GM13976 (cell line): Measurements from ENCODE around the gene CCDC51.

ENCODE experiments used
- DNase-seq: peaks from one replicate; pipeline ENCODE4 v3.0.0; 2012; ENCODE audit warnings: low spot score
- CTCF ChIP-seq: IDR thresholded peaks from 2 replicates; pipeline ENCODE4 v1.5.1; 2012; ENCODE audit warnings: borderline replicate concordance, mild to moderate bottlenecking; ENCODE audit not compliant: insufficient read depth; ENCODE audit errors: extremely low read depth, missing control alignments, control extremely low read depth
- in situ Hi-C: fragments of 300-500 bp; cut with MboI; formaldehyde crosslinking; loops from one replicate; pipeline ENCODE4 v1.12.0; 2022; ENCODE audit warnings: low sequenced_read_pairs, mixed read lengths, inconsistent platforms; ENCODE audit not compliant: unreplicated experiment

The CCDC51 gene

DNA sequence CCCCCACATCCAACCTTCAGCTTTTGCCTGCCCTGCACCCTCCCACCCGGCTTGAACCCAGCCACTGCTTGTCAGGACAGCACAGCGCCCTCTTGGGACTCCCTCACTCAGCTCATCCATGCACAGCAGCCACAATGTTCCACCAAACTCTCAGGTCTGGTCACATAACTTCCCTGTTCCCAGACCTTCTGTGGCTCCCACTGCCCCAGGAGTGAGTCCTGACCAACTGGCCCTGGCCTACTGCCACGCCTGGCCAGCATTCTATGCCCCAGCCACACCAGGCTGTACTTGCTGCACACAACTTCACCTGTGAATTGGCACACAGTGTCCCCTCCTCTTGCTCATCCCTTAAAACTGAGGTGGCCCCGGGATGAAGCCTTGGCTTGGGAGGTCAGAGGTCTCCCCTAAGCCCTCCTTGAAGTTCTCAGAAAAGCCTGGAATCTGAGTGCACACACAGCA lies 31.1 kb downstream of the CCDC51 start:
- in situ Hi-C loops = no loop called here
- peak; percentile 35 for DNase-seq
- TF ChIP-seq CTCF = no peak

DNA sequence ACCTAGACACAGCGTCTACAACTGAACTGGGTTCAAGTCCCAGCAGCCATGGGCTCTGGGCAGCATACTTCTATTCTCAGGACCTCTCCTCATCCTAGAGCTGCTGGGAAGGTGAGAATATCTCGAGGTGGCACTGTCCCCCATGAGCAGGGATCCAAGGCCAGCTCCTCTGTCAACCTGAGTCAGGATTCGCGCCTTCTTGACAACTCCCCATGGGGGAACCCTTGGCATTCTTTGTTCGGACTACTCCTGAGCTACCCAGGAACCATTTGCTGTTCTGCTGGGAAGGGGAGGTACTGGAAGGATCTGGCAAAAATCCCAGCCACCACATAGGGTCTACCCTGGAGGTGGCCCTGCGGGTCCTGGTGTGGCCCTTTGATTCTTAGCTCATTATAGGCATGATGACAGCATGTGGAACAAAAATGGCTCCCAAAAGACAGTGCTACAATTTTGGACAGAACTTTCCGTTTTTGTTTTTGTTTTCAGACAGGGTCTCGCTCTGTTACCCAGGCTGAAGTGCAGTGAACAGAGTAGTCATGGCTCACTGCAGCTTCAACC lies 32.3 kb downstream of the CCDC51 start:
- DNase-seq = peak; percentile 24
- in situ Hi-C loops = no loop called here
- TF ChIP-seq CTCF = no peak

- peak; percentile 24 for DNase-seq
- in situ Hi-C loops = no loop called here
- no peak for TF ChIP-seq CTCF
These were observed 33.2 kb downstream of the CCDC51 start for GRCh38 chr3:48406443-48407431.

GRCh38 chr3:48405971-48406370 lies 33.9 kb downstream of the CCDC51 start:
- in situ Hi-C loops = no loop called here
- TF ChIP-seq CTCF = no peak
- DNase-seq = peak; percentile 12

DNA sequence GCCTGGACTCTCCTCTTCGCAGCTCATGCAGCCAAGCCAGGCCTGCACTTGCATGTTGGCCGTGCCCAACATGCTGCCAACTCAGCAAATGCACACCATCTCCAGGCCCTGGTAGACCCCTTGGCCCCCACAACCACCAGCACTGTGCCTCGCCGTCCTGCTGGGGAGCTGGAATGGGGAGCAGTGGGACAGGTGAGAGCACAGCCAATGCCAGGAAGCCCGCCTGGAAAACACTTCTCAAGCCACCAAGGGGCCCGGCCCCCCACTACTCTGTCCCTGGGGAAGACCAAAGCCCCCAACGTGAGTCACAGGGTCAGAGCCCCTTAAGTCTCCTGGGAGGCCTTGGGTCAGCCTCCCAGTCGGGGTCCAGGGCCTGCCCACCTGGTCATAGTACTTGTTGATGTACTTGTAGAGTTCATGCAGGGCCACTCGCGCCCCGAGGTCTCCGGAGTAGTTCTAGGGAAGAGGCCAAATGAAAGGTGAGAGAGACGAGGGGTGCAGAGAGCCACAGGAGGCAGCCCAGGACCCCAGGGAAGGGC lies 34.5 kb downstream of the CCDC51 start:
- peak; percentile 16 for DNase-seq
- in situ Hi-C loops = no loop called here
- no peak for TF ChIP-seq CTCF

- in situ Hi-C loops = loop anchor here (5.0 kb wide), 1 partner anchor 33 kb away; no protein-coding TSS in a partner anchor
- no peak for TF ChIP-seq CTCF
- DNase-seq = peak; percentile 12
These were observed 35.2 kb downstream of the CCDC51 start for GRCh38 chr3:48404440-48405342.
